GM23248 (cell line): ENCODE results near the gene RGL1.

ENCODE experiments used
- EZH2 ChIP-seq: fragments of 200-600 bp; sonication (generic); IDR thresholded peaks from 2 replicates; pipeline ENCODE4 v1.6.1; 2018; ENCODE audit warnings: antibody characterized with exemption, mild to moderate bottlenecking; ENCODE audit not compliant: insufficient read depth, poor library complexity, severe bottlenecking
- EZH2phosphoT487 ChIP-seq: fragments of 200-600 bp; sonication (generic); IDR thresholded peaks from 2 replicates; pipeline ENCODE4 v1.6.1; 2018; ENCODE audit warnings: antibody characterized with exemption, moderate library complexity, mild to moderate bottlenecking, low read depth; ENCODE audit not compliant: insufficient read depth

DNA sequence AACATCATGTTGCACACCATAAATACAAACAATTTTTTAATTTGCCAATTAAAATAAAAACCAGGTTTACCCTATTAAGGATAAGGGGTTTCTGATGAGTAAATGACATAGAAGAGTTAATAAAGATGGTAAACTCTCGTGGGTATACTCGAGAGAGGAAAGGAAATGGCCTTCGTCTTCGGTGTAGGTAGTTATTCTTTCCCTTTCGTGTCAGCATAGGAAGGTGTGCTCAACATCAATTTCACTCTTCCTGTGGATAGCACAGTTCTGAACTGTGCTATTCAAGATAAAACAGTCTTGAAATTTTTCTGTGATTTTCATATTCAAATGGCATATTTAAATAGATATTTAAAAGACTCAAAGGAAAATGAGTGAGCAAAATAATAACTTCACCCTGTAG lies 98.2 kb downstream of the RGL1 start:
- no peak for TF ChIP-seq EZH2phosphoT487
- no peak for TF ChIP-seq EZH2
